GM19468 (cell line): ENCODE data around the gene SLC13A4.
"Not testable (repeated sequence)": the region's sequence is repeated elsewhere in the genome, so short reads cannot be mapped to it uniquely, and the experiment has no call there.

Experiments used
- ATAC-seq: cut with Tn5 transposase; IDR thresholded peaks from one replicate; pipeline ENCODE4 v1.9.1; 2021; ENCODE audit warnings: mild to moderate bottlenecking, moderate library complexity, moderate number of reproducible peaks; ENCODE audit not compliant: unreplicated experiment; ENCODE audit errors: extremely low read depth

SLC13A4 gene

GRCh38 chr7:135667626-135668025 is 60.4 kb downstream of the SLC13A4 start:
- ATAC-seq: not testable (repeated sequence)

GRCh38 chr7:135666846-135667245 is 61.1 kb downstream of the SLC13A4 start:
- no peak for ATAC-seq

- no peak for ATAC-seq
Observed at GRCh38 chr7:135666156-135666555, 61.8 kb downstream of the SLC13A4 start.

- ATAC-seq: no peak
Observed at GRCh38 chr7:135665042-135665441, 62.9 kb downstream of the SLC13A4 start.

GRCh38 chr7:135664046-135664589 is 63.9 kb downstream of the SLC13A4 start:
- ATAC-seq: no peak

- peak; percentile 85 for ATAC-seq
Observed at GRCh38 chr7:135662373-135663114, 65.4 kb downstream of the SLC13A4 start, which contains the start of gene STMP1. Gene STMP1 (plus strand): TSS chr7:135662514.

GRCh38 chr7:135662123-135662372 is 65.9 kb downstream of the SLC13A4 start:
- ATAC-seq: no peak

GRCh38 chr7:135661311-135662122 is 66.5 kb downstream of the SLC13A4 start:
- no peak for ATAC-seq

- no peak for ATAC-seq
Observed at GRCh38 chr7:135659159-135659846, 68.7 kb downstream of the SLC13A4 start.

GRCh38 chr7:135658564-135658963 is 69.4 kb downstream of the SLC13A4 start:
- ATAC-seq: no peak

GRCh38 chr7:135653340-135654080 is 74.5 kb downstream of the SLC13A4 start:
- no peak for ATAC-seq

GRCh38 chr7:135650831-135651573 is 77.0 kb downstream of the SLC13A4 start:
- ATAC-seq: no peak

- ATAC-seq: no peak
Observed at GRCh38 chr7:135648235-135648634, 79.8 kb downstream of the SLC13A4 start.

GRCh38 chr7:135647755-135648154 is 80.2 kb downstream of the SLC13A4 start:
- no peak for ATAC-seq

- ATAC-seq: no peak
Observed at GRCh38 chr7:135645296-135645904, 82.6 kb downstream of the SLC13A4 start.

- no peak for ATAC-seq
Observed at GRCh38 chr7:135644729-135645128, 83.3 kb downstream of the SLC13A4 start.

- ATAC-seq: no peak
Observed at GRCh38 chr7:135644154-135644553, 83.8 kb downstream of the SLC13A4 start.

GRCh38 chr7:135639690-135640089 is 88.3 kb downstream of the SLC13A4 start:
- ATAC-seq: not testable (repeated sequence)
